Measurements from ENCODE around the gene NOL6. TPM values are rescaled to one million over a fixed set of nuclear protein-coding genes. Genes with fewer than 3 reads are reported as not detected.

NOL6 gene
- total and polyA plus RNA-seq, 2 of the 8 experiments (the other 6 are each of a cell fraction or from before 2014, with no cell fraction given): 44.0 to 55.0 TPM

DNA sequence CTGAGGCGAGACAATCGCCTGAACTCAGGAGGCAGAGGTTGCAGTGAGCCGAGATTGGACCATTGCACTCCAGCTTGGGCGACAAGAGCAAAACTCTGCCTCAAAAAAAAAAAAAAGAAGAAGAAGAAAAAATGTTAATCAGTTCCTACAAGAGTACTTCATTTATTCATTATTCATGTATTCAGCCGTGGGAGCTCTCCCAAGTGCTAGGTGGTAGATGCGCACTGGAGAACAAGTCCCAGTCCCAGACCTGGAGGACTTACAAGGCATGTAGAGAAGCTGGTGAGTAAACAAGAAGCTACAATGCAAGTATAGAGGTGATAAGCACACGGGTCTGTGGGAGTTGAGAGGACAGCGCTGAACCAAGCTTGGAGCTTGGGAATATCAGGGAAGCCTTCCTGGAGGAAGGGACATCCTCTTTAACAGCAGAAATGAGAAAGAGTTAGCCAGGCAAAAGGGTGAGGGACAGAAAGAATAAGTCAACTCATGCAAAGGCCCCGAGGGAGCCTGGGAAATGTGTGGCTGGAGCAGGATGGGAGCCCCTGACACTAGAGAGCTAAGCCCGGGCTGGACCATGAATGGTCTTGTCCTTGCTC lies 53.9 kb downstream of the NOL6 start:
- no peak overlapping the region for H3K14ac ChIP-seq (ENCODE audit: insufficient read length)
- no peak for DNase-seq (ENCODE audit: low read depth in 1 of 2, low spot score in 2 of 2)
- no peaks in the 10 kb centered on the region for H3K36me3 ChIP-seq (ENCODE audit: control insufficient read depth in 2 of 4, insufficient read depth in 4 of 4, low read length in 3 of 4)
- no peak overlapping the region for H3K18ac ChIP-seq (ENCODE audit: extremely low read depth, low read length)
- CTCF ChIA-PET (ENCODE audit: partially characterized antibody): interaction anchor here (0.9 to 2.4 kb wide), 5 partner anchors 15 to 54 kb away, joined by 3 to 10 read pairs (median 5); partner anchors contain the start of gene NOL6
- peak overlapping the region; percentile 67 for H2AFZ ChIP-seq (ENCODE audit: low read length)
- FAIRE-seq: no peak
- H3K4me2 ChIP-seq (ENCODE audit: insufficient read depth in 1 of 2, low read depth in 2 of 2, low read length in 2 of 2): no peak overlapping the region
- no peaks in the 10 kb centered on the region for H3K79me2 ChIP-seq (ENCODE audit: control insufficient read depth in 1 of 2, insufficient read depth in 2 of 2, low read length in 2 of 2)
- H4K5ac ChIP-seq (ENCODE audit: insufficient read length, low read depth, low read length): no peak overlapping the region
- no peak overlapping the region for H2BK5ac ChIP-seq (ENCODE audit: low read depth, low read length)
- H3K79me1 ChIP-seq (ENCODE audit: low read depth, low read length): no peaks in the 10 kb centered on the region
- no peak overlapping the region for H2BK20ac ChIP-seq (ENCODE audit: low read length)
- H3K4me3 ChIP-seq (ENCODE audit: extremely low read depth in 1 of 4, insufficient read depth in 2 of 4, low read depth in 3 of 4, low read length in 4 of 4): no peak overlapping the region
- no peaks in the 10 kb centered on the region for H3K23me2 ChIP-seq (ENCODE audit: low read depth, low read length)
- WGBS, 2 experiments (ENCODE audit: extremely low coverage in 1 of 2, insufficient coverage in 1 of 2, insufficient read length in 1 of 2, insufficient replicate concordance in 2 of 2, low coverage in 1 of 2, low lambda C conversion rate in 2 of 2, missing lambda C conversion rate in 1 of 2): 73% methylated on average over 10 of the region's 10 CpGs; no CpG with 5 or more reads in 1 of the 2 experiments
- no peak overlapping the region for H4K91ac ChIP-seq (replicated peaks; ENCODE audit: insufficient read length, low read length)
- no peak overlapping the region for H2AK5ac ChIP-seq (ENCODE audit: low read depth, low read length)
- H3K4ac ChIP-seq (replicated peaks; ENCODE audit: insufficient read length, low read depth, low read length): no peak overlapping the region
- H4K8ac ChIP-seq (ENCODE audit: extremely low read depth, insufficient read depth, low read length): no peak overlapping the region; the same call in 1 of the 2 replicates
- no peaks in the 10 kb centered on the region for H3K9me3 ChIP-seq (ENCODE audit: insufficient read depth in 2 of 2, low read depth in 1 of 2, low read length in 1 of 2)
- no peaks in the 10 kb centered on the region for H4K20me1 ChIP-seq (replicated peaks in 1 of 2; ENCODE audit: control insufficient read depth in 1 of 2, insufficient read depth in 2 of 2, low read length in 2 of 2)
- no peak overlapping the region for H3K56ac ChIP-seq (replicated peaks; ENCODE audit: insufficient read length, low read depth, low read length)
- no peak overlapping the region for H3K23ac ChIP-seq (ENCODE audit: insufficient read length)
- H3K4me1 ChIP-seq (replicated peaks in 1 of 4; ENCODE audit: control insufficient read depth in 3 of 4, insufficient read depth in 4 of 4, low read length in 3 of 4): peaks cover 0 to 4% (median 3%) of the 10 kb centered on the region in 4 experiments; a peak in 2 of 7 replicates
- POLR2A ChIA-PET (ENCODE audit: partially characterized antibody): interaction anchor here (1.0 kb wide), 1 partner anchor 33 kb away, joined by 3 read pairs; no protein-coding TSS in a partner anchor
- H3K9ac ChIP-seq (replicated peaks in 1 of 4; ENCODE audit: extremely low read depth in 1 of 4, low read depth in 3 of 4, low read length in 3 of 4): no peak overlapping the region
- no peaks in the 10 kb centered on the region; a peak in 1 of 7 replicates for H3K27me3 ChIP-seq (replicated peaks in 1 of 4; ENCODE audit: control insufficient read depth in 3 of 4, extremely low read depth in 1 of 4, insufficient read depth in 3 of 4, low read length in 3 of 4)
- no peak overlapping the region for H3K27ac ChIP-seq (ENCODE audit: low read depth, low read length)
- no peak overlapping the region for H2BK12ac ChIP-seq (ENCODE audit: low read depth, low read length)
- H2BK15ac ChIP-seq (ENCODE audit: low read length): no peak overlapping the region
- no peak overlapping the region for H2BK120ac ChIP-seq (replicated peaks; ENCODE audit: low read depth, low read length)
- TF ChIP-seq CBX5 (IDR thresholded peaks at IDR 0.05; ENCODE audit: low read depth, low read length) (no peak), JUND (IDR thresholded peaks at IDR 0.05; ENCODE audit: low read length) (no peak), KDM1A (IDR thresholded peaks at IDR 0.05; ENCODE audit: borderline replicate concordance, low read length) (no peak), RNF2 (IDR thresholded peaks at IDR 0.05; ENCODE audit: borderline replicate concordance, low read depth, low read length, missing control alignments, poor library complexity, severe bottlenecking) (no peak), POU5F1 (IDR thresholded peaks at IDR 0.05; ENCODE audit: low read depth, low read length) (no peak), NRF1 (IDR thresholded peaks at IDR 0.05; ENCODE audit: low read depth, low read length) (no peak), EZH2 (IDR thresholded peaks at IDR 0.05; ENCODE audit: low read depth, low read length, severe bottlenecking) (no peak), POLR2AphosphoS5 (IDR thresholded peaks at IDR 0.05; ENCODE audit: low read depth, low read length) (no peak), BACH1 (IDR thresholded peaks at IDR 0.05; ENCODE audit: low read length) (no peak), BRCA1 (IDR thresholded peaks at IDR 0.05; ENCODE audit: low read depth, low read length) (no peak), SIRT6 (IDR thresholded peaks at IDR 0.05; ENCODE audit: low read length) (no peak), HDAC6 (IDR thresholded peaks at IDR 0.05; ENCODE audit: low read depth, low read length) (no peak), CHD1 (IDR thresholded peaks at IDR 0.05; ENCODE audit: low read depth, low read length) (no peak)
- TF ChIP-seq, protein P1, sequence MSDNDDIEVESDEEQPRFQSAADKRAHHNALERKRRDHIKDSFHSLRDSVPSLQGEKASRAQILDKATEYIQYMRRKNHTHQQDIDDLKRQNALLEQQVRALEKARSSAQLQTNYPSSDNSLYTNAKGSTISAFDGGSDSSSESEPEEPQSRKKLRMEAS (IDR thresholded peaks at IDR 0.05): no peak
